Endothelial cell of umbilical vein (primary cell): ENCODE data around the gene RAB14. TPM values are rescaled to one million over a fixed set of nuclear protein-coding genes. Genes with fewer than 3 reads are reported as not detected.

Experiments used
- BruUV-seq: library from RNA; stranded (reverse); fragments of 400-500 nt; replicated peaks from 2 replicates; lab custom pipeline; 2021; lab: Mats Ljungman, UMichigan
- CTCF ChIA-PET: fragments of 300-600, 350-600 bp; sonication (Branson Sonifier 250); formaldehyde crosslinking; loops from one replicate; lab custom pipeline; 2021; ENCODE audit warnings: antibody characterized with exemption, inconsistent platforms; lab: Charles Lee
- POLR2A ChIA-PET: fragments of 300-600, 350-600 bp; sonication (Branson Sonifier 250); formaldehyde crosslinking; loops from one replicate; lab custom pipeline; 2021; ENCODE audit warnings: antibody characterized with exemption, inconsistent platforms; lab: Charles Lee
- DNase-seq: peaks from one replicate; pipeline ENCODE4 v3.0.0-alpha.2; 2011; ENCODE audit warnings: low read depth, low spot score
- FAIRE-seq: peaks from 2 replicates; lab custom pipeline; 2011; peaks lifted over from hg19 to GRCh38; lab: Jason Lieb, UNC
- H2AFZ ChIP-seq: 2 replicates; pipeline ENCODE4 v1.6.0; 2012; ENCODE audit warnings: low read depth, low read length, control low read depth, inconsistent platforms
- H3K27ac ChIP-seq: 2 replicates; pipeline ENCODE4 v1.5.1; 2011; ENCODE audit warnings: low read depth, mild to moderate bottlenecking, control low read depth, low read length, moderate library complexity; ENCODE audit not compliant: insufficient read depth
- H3K27me3 ChIP-seq, 2 experiments: 2 replicates each; pipeline versions ENCODE4 v1.6.0 to v1.6.1; 2011; ENCODE audit warnings: low read length in 2 of 2, mixed read lengths in 1 of 2; ENCODE audit not compliant: control insufficient read depth in 2 of 2, insufficient read depth in 2 of 2
- H3K36me3 ChIP-seq, 2 experiments: 2 replicates in 1 of 2; 3 replicates in 1 of 2; pipeline ENCODE4 v1.5.1; 2011; ENCODE audit warnings: low read length in 2 of 2, mild to moderate bottlenecking in 1 of 2, moderate library complexity in 1 of 2; ENCODE audit not compliant: control insufficient read depth in 2 of 2, insufficient read depth in 2 of 2; ENCODE audit errors: extremely low read depth in 1 of 2
- H3K4me1 ChIP-seq: 3 replicates; pipeline ENCODE4 v1.5.1; 2011; ENCODE audit warnings: mild to moderate bottlenecking, low read length; ENCODE audit not compliant: control insufficient read depth, insufficient read depth; ENCODE audit errors: extremely low read depth
- H3K4me2 ChIP-seq: 2 replicates; pipeline ENCODE4 v1.6.1; 2011; ENCODE audit warnings: low read length, control low read depth, mixed read lengths; ENCODE audit not compliant: insufficient read depth
- H3K4me3 ChIP-seq, 3 experiments: fragments of 200-600 bp in 1 of 3; sonication (generic), shearing (Covaris generic) in 1 of 3; replicated peaks in 1 of 3; 2 replicates each; pipeline ENCODE4 v1.5.1; 2011 to 2016; ENCODE audit warnings: control low read depth in 3 of 3, low read length in 3 of 3, mild to moderate bottlenecking in 2 of 3, inconsistent platforms in 1 of 3, low read depth in 1 of 3, moderate library complexity in 1 of 3; ENCODE audit not compliant: insufficient read depth in 1 of 3
- H3K79me2 ChIP-seq: 2 replicates; pipeline ENCODE4 v1.6.0; 2012; ENCODE audit warnings: low read length, inconsistent platforms; ENCODE audit not compliant: control insufficient read depth, insufficient read depth
- H3K9ac ChIP-seq: replicated peaks from 2 replicates; pipeline ENCODE3; 2011; ENCODE audit warnings: low read length, control low read depth; ENCODE audit not compliant: insufficient read depth; ENCODE audit errors: extremely low read depth
- H3K9me1 ChIP-seq: replicated peaks from 3 replicates; pipeline ENCODE4 v1.6.0; 2011; ENCODE audit warnings: mild to moderate bottlenecking, low read length; ENCODE audit not compliant: control insufficient read depth, insufficient read depth; ENCODE audit errors: extremely low read depth
- H3K9me3 ChIP-seq: replicated peaks from 2 replicates; pipeline ENCODE4 v1.5.1; 2012; ENCODE audit warnings: low read length, inconsistent platforms; ENCODE audit not compliant: control insufficient read depth, insufficient read depth
- H4K20me1 ChIP-seq: replicated peaks from 2 replicates; pipeline ENCODE3; 2011; ENCODE audit warnings: mild to moderate bottlenecking, low read length; ENCODE audit not compliant: control insufficient read depth, insufficient read depth; ENCODE audit errors: extremely low read depth
- CTCF ChIP-seq, 2 donors: IDR thresholded peaks; 1 replicate in 1 of 2; 2 replicates in 1 of 2; pipeline ENCODE4 v1.5.1; 2011; ENCODE audit warnings: low read length in 2 of 2, mild to moderate bottlenecking in 2 of 2, moderate library complexity in 2 of 2, control low read depth in 1 of 2, inconsistent platforms in 1 of 2, low read depth in 1 of 2; ENCODE audit not compliant: insufficient read depth in 1 of 2; ENCODE audit errors: extremely low read depth in 1 of 2
- EZH2 ChIP-seq: IDR thresholded peaks from 2 replicates; pipeline ENCODE4 v1.6.1; 2012; ENCODE audit warnings: borderline replicate concordance, low read depth, mild to moderate bottlenecking, moderate library complexity, low read length, inconsistent platforms; ENCODE audit not compliant: severe bottlenecking
- FOS ChIP-seq: IDR thresholded peaks from 2 replicates; pipeline ENCODE4 v1.6.1; 2011; ENCODE audit warnings: mild to moderate bottlenecking, low read length, moderate library complexity, borderline replicate concordance; ENCODE audit not compliant: insufficient read depth
- GATA2 ChIP-seq: IDR thresholded peaks from 2 replicates; pipeline ENCODE4 v1.7.0; 2011; ENCODE audit warnings: low read depth, mild to moderate bottlenecking, moderate library complexity, mixed read lengths, low read length; ENCODE audit not compliant: insufficient read length, insufficient read depth
- JUN ChIP-seq: IDR thresholded peaks from 2 replicates; pipeline ENCODE4 v1.6.1; 2011; ENCODE audit warnings: borderline replicate concordance, low read depth; ENCODE audit not compliant: insufficient read length, insufficient read depth
- MAX ChIP-seq: IDR thresholded peaks from 2 replicates; pipeline ENCODE4 v1.6.1; 2011; ENCODE audit not compliant: insufficient read depth, insufficient read length
- MYC ChIP-seq: IDR thresholded peaks from one replicate; pipeline ENCODE4 v1.6.1; 2011; ENCODE audit warnings: mild to moderate bottlenecking, low read depth, low read length
- POLR2A ChIP-seq: IDR thresholded peaks from 2 replicates; pipeline ENCODE4 v1.6.1; 2012; ENCODE audit warnings: low read depth, mild to moderate bottlenecking, control low read depth, low read length
- POLR2AphosphoS5 ChIP-seq: IDR thresholded peaks from 2 replicates; pipeline ENCODE4 v1.6.1; 2012; ENCODE audit warnings: low read depth, mild to moderate bottlenecking, control low read depth, low read length, moderate library complexity; ENCODE audit not compliant: insufficient read depth
- dilution Hi-C: fragments of 300-500 bp; cut with MboI; formaldehyde crosslinking; loops from one replicate; pipeline ENCODE4 v1.15.0; 2019; ENCODE audit warnings: low sequenced_read_pairs; ENCODE audit not compliant: extremely low pct_ligation_motif_present
- intact Hi-C: fragments of 100-400 bp; cut with micrococcal nuclease; formaldehyde crosslinking; loops from one replicate; pipeline ENCODE4 v1.10.0; 2022
- polyA plus RNA-seq, 4 experiments: library from polyadenylated mRNA; depleted of rRNA in 3 of 4; stranded (reverse) in 3 of 4; unstranded in 1 of 4; fragments of >200 nt; gene quantifications; 2 replicates each; pipeline versions ENCODE4 v1.2.1 to v1.2.3, GENCODE V29; 2011 to 2012; ENCODE audit warnings: missing spikeins in 1 of 4
- total RNA-seq: library from RNA; stranded (reverse); gene quantifications from 2 replicates; pipeline ENCODE4 v1.2.3, GENCODE V29; 2021

Gene RAB14
- total and polyA plus RNA-seq, 2 donors (not counting 3 experiments of a cell fraction or from before 2014, with no cell fraction given) = 18.9 to 79.3 TPM

- Histone ChIP-seq H4K20me1 (peaks cover 47% of the 10 kb centered on the region), H3K36me3 (no peaks in the 10 kb centered on the region), H3K27ac (no peak overlapping the region), H3K4me1 (peaks cover 53% of the 10 kb centered on the region), H3K9ac (no peak overlapping the region), H3K4me2 (peak overlapping the region; percentile 91), H3K79me2 (peaks cover 81% of the 10 kb centered on the region), H3K9me1 (peaks cover 3% of the 10 kb centered on the region), H3K9me3 (no peaks in the 10 kb centered on the region), H3K4me3 (peak overlapping the region in 1 of 3 experiments; percentile 14), H2AFZ (no peak overlapping the region), H3K27me3 (no peaks in the 10 kb centered on the region)
- no peak for DNase-seq
- dilution Hi-C loops = no loop called here
- ChIA-PET POLR2A (no interaction called here), CTCF (interaction anchor here (2.0 kb wide), 1 partner anchor 9 kb away, joined by 6 read pairs; no protein-coding TSS in a partner anchor)
- TF ChIP-seq EZH2 (no peak), POLR2A (no peak), POLR2AphosphoS5 (no peak), MYC (no peak), JUN (no peak), CTCF (IDR thresholded peaks at IDR 0.05; ENCODE audit: extremely low read depth in 1 of 2, insufficient read depth in 1 of 2, low read depth in 1 of 2, low read length in 2 of 2) (no peak), MAX (no peak), FOS (no peak), GATA2 (no peak)
- no TSS peak for BruUV-seq
- intact Hi-C loops = no loop called here
- FAIRE-seq = no peak
Observed at GRCh38 chr9:121198512-121199042, 3.1 kb downstream of the RAB14 start.
